Activated B cell treated with CpG ODN at 0.5 μM for 24 hours (primary cell): ENCODE measurements around the gene AMPD3. TPM values are rescaled to one million over a fixed set of nuclear protein-coding genes. Genes with fewer than 3 reads are reported as not detected.

Experiments used
- ATAC-seq: fragments of 200-7000 bp; cut with Tn5 transposase; one replicate; pipeline ENCODE4 v1.10.0; 2021; ENCODE audit warnings: low read depth, mild to moderate bottlenecking, moderate library complexity
- CTCF ChIA-PET: fragments of 350-600 bp; sonication (Branson Sonifier 250); formaldehyde crosslinking; loops from one replicate; lab custom pipeline; 2021; ENCODE audit warnings: antibody characterized with exemption; lab: Charles Lee
- POLR2A ChIA-PET: fragments of 350-600 bp; sonication (Branson Sonifier 250); formaldehyde crosslinking; loops from one replicate; lab custom pipeline; 2021; ENCODE audit warnings: antibody characterized with exemption; lab: Charles Lee
- DNase-seq: peaks from one replicate; pipeline ENCODE4 v3.0.0; 2022
- H3K27ac Mint-ChIP-seq: one replicate; pipeline ENCODE4 v1.8.0; 2020; ENCODE audit warnings: mixed read lengths
- H3K27me3 Mint-ChIP-seq: one replicate; pipeline ENCODE4 v1.8.0; 2021; ENCODE audit warnings: mixed read lengths
- H3K36me3 Mint-ChIP-seq: one replicate; pipeline ENCODE4 v1.8.0; 2021; ENCODE audit warnings: low read depth, mixed read lengths
- H3K4me1 Mint-ChIP-seq: one replicate; pipeline ENCODE4 v1.8.0; 2021; ENCODE audit warnings: mixed read lengths
- H3K4me3 Mint-ChIP-seq: one replicate; pipeline ENCODE4 v1.8.0; 2020; ENCODE audit warnings: mild to moderate bottlenecking, mixed read lengths
- H3K9me3 Mint-ChIP-seq: one replicate; pipeline ENCODE4 v1.8.0; 2020; ENCODE audit warnings: mixed read lengths
- CTCF ChIP-seq: fragments of 200-600 bp; IDR thresholded peaks from one replicate; pipeline ENCODE4 v1.8.0; 2022; ENCODE audit warnings: antibody characterized with exemption, mild to moderate bottlenecking
- intact Hi-C: fragments of 100-400 bp; cut with micrococcal nuclease; formaldehyde crosslinking; loops from one replicate; pipeline ENCODE4 v1.15.1; 2024
- total RNA-seq: library from RNA; stranded (reverse); gene quantifications from 2 replicates; pipeline ENCODE4 v1.2.3, GENCODE V29; 2022

The AMPD3 gene
- total RNA-seq, 1 donor from 2014 or later = 116 TPM

GRCh38 chr11:10484461-10485180, 29.6 kb downstream of the AMPD3 start:
- peaks cover 86% of the 10 kb centered on the region for H3K36me3 Mint-ChIP-seq
- DNase-seq (no peak), ATAC-seq (no peak)
- POLR2A ChIA-PET = interaction anchor here (0.7 kb wide), 1 partner anchor 11 kb away, joined by 3 read pairs; no protein-coding TSS in a partner anchor
- intact Hi-C loops = no loop called here
- H3K9me3 Mint-ChIP-seq = no peaks in the 10 kb centered on the region
- no peak overlapping the region for H3K27ac Mint-ChIP-seq
- H3K27me3 Mint-ChIP-seq = no peaks in the 10 kb centered on the region
- CTCF ChIA-PET = no interaction called here
- TF ChIP-seq CTCF = no peak
- peaks cover 29% of the 10 kb centered on the region for H3K4me1 Mint-ChIP-seq
- no peak overlapping the region for H3K4me3 Mint-ChIP-seq

- H3K36me3 Mint-ChIP-seq = peaks cover 87% of the 10 kb centered on the region
- peak overlapping the region; percentile 74 for H3K27ac Mint-ChIP-seq
- H3K4me3 Mint-ChIP-seq = no peak overlapping the region
- no peaks in the 10 kb centered on the region for H3K27me3 Mint-ChIP-seq
- TF ChIP-seq CTCF = no peak
- ChIA-PET CTCF (no interaction called here), POLR2A (interaction anchor here (0.7 kb wide), 1 partner anchor 12 kb away, joined by 3 read pairs; no protein-coding TSS in a partner anchor)
- peaks cover 39% of the 10 kb centered on the region for H3K4me1 Mint-ChIP-seq
- DNase-seq (no peak), ATAC-seq (no peak)
- no peaks in the 10 kb centered on the region for H3K9me3 Mint-ChIP-seq
- intact Hi-C loops = no loop called here
Observed at GRCh38 chr11:10485646-10486045, 30.6 kb downstream of the AMPD3 start.

GRCh38 chr11:10486161-10486840, 31.2 kb downstream of the AMPD3 start:
- intact Hi-C loops = no loop called here
- Mint-ChIP-seq H3K9me3 (no peaks in the 10 kb centered on the region), H3K4me1 (peaks cover 40% of the 10 kb centered on the region), H3K27ac (peak overlapping the region; percentile 74), H3K4me3 (no peak overlapping the region), H3K36me3 (peaks cover 85% of the 10 kb centered on the region), H3K27me3 (no peaks in the 10 kb centered on the region)
- POLR2A ChIA-PET = interaction anchor here (6.5 kb wide), 1 partner anchor 30 kb away, joined by 219 read pairs; the partner anchor contains the start of gene AMPD3
- no peak for DNase-seq
- no peak for ATAC-seq
- TF ChIP-seq CTCF = no peak
- CTCF ChIA-PET = no interaction called here

GRCh38 chr11:10487002-10487647, 32.1 kb downstream of the AMPD3 start:
- no peaks in the 10 kb centered on the region for H3K9me3 Mint-ChIP-seq
- H3K4me1 Mint-ChIP-seq = peaks cover 43% of the 10 kb centered on the region
- ATAC-seq (no peak), DNase-seq (no peak)
- ChIA-PET CTCF (interaction anchor here (0.8 to 2.3 kb wide), 2 partner anchors 28 to 74 kb away, joined by 3 to 8 read pairs; no protein-coding TSS in a partner anchor), POLR2A (interaction anchor here (0.6 to 6.5 kb wide), 2 partner anchors 31 to 51 kb away, joined by 4 to 219 read pairs; partner anchors contain the start of gene AMPD3)
- no peak overlapping the region for H3K4me3 Mint-ChIP-seq
- TF ChIP-seq CTCF = no peak
- H3K36me3 Mint-ChIP-seq = peaks cover 86% of the 10 kb centered on the region
- H3K27ac Mint-ChIP-seq = peak overlapping the region; percentile 70
- no peaks in the 10 kb centered on the region for H3K27me3 Mint-ChIP-seq
- intact Hi-C loops = no loop called here
